HEK293 (cell line): ENCODE data around the gene CEACAM1.

ENCODE experiments used
- CTCF ChIA-PET: fragments of 350-600 bp; formaldehyde crosslinking; extraction: SDS; loops from one replicate; lab custom pipeline; 2021; ENCODE audit warnings: antibody characterized with exemption; lab: Yijun Ruan, JAX
- POLR2A ChIA-PET: fragments of 300-600 bp; formaldehyde crosslinking; extraction: SDS; loops from one replicate; lab custom pipeline; 2020; ENCODE audit warnings: antibody characterized with exemption, inconsistent platforms; lab: Yijun Ruan, JAX
- H3K27ac ChIP-seq: fragments of 200-500 bp; sonication (Bioruptor generic); 2 replicates; pipeline ENCODE4 v1.5.1; 2014; ENCODE audit warnings: low read depth, low read length, control low read depth, inconsistent platforms; ENCODE audit errors: extremely low read depth
- H3K36me3 ChIP-seq, 2 experiments: fragments of 200-500 bp in 1 of 2; sonication (Bioruptor generic) in 1 of 2; 1 replicate in 1 of 2; 2 replicates in 1 of 2; pipeline ENCODE4 v1.5.1; 2014 to 2017; ENCODE audit warnings: inconsistent platforms in 2 of 2, low read length in 2 of 2; ENCODE audit not compliant: control insufficient read depth in 2 of 2, insufficient read depth in 1 of 2
- H3K4me1 ChIP-seq: fragments of 200-500 bp; sonication (Bioruptor generic); 2 replicates; pipeline ENCODE4 v1.5.1; 2014; ENCODE audit warnings: mild to moderate bottlenecking, low read length, inconsistent platforms; ENCODE audit not compliant: control insufficient read depth, insufficient read depth
- H3K4me3 ChIP-seq: 2 replicates; pipeline ENCODE4 v1.5.1; 2011; ENCODE audit warnings: low read depth, mild to moderate bottlenecking, control low read depth, low read length, moderate library complexity
- H3K9me3 ChIP-seq: fragments of 200-500 bp; sonication (Bioruptor generic); 2 replicates; pipeline ENCODE4 v1.5.1; 2014; ENCODE audit warnings: low read depth, low read length, inconsistent platforms; ENCODE audit not compliant: control insufficient read depth, insufficient read depth
- KLF9 ChIP-seq: fragments of 450-650 bp; formaldehyde crosslinking; IDR thresholded peaks from 2 replicates; pipeline ENCODE4 v1.5.1; 2016; ENCODE audit warnings: missing biosample characterization, missing genetic modification characterization, low read depth
- SP7 ChIP-seq: fragments of 450-650 bp; formaldehyde crosslinking; IDR thresholded peaks from 2 replicates; pipeline ENCODE4 v1.5.1; 2016; ENCODE audit warnings: missing biosample characterization, missing genetic modification characterization
- YY2 ChIP-seq: fragments of 450-650 bp; formaldehyde crosslinking; IDR thresholded peaks from 2 replicates; pipeline ENCODE4 v1.5.1; 2016; ENCODE audit warnings: missing biosample characterization, missing genetic modification characterization
- ZNF121 ChIP-seq: fragments of 450-650 bp; formaldehyde crosslinking; IDR thresholded peaks from 2 replicates; pipeline ENCODE4 v1.5.1; 2016; ENCODE audit warnings: missing biosample characterization, missing genetic modification characterization
- ZNF146 ChIP-seq: fragments of 450-650 bp; formaldehyde crosslinking; IDR thresholded peaks from 2 replicates; pipeline ENCODE4 v1.5.1; 2016; ENCODE audit warnings: missing biosample characterization, missing genetic modification characterization
- ZNF155 ChIP-seq: fragments of 450-650 bp; formaldehyde crosslinking; IDR thresholded peaks from 2 replicates; pipeline ENCODE4 v1.5.1; 2016; ENCODE audit warnings: missing biosample characterization, missing genetic modification characterization
- ZNF175 ChIP-seq: fragments of 450-650 bp; formaldehyde crosslinking; IDR thresholded peaks from 2 replicates; pipeline ENCODE4 v1.5.1; 2016; ENCODE audit warnings: missing biosample characterization, missing genetic modification characterization
- ZNF184 ChIP-seq: fragments of 450-650 bp; IDR thresholded peaks from 2 replicates; pipeline ENCODE4 v1.5.1; 2018; ENCODE audit warnings: missing biosample characterization, mild to moderate bottlenecking, missing genetic modification characterization
- ZNF266 ChIP-seq: fragments of 450-650 bp; formaldehyde crosslinking; IDR thresholded peaks from 2 replicates; pipeline ENCODE4 v1.5.1; 2016; ENCODE audit warnings: missing biosample characterization, missing genetic modification characterization, low read depth
- ZNF544 ChIP-seq: fragments of 450-650 bp; formaldehyde crosslinking; IDR thresholded peaks from 2 replicates; pipeline ENCODE4 v1.5.0; 2017; ENCODE audit warnings: missing biosample characterization, missing genetic modification characterization
- ZNF776 ChIP-seq: fragments of 450-650 bp; formaldehyde crosslinking; IDR thresholded peaks from 2 replicates; pipeline ENCODE4 v1.5.0; 2017; ENCODE audit warnings: missing biosample characterization, missing genetic modification characterization, borderline replicate concordance
- ZNF777 ChIP-seq: fragments of 450-650 bp; formaldehyde crosslinking; IDR thresholded peaks from 2 replicates; pipeline ENCODE4 v1.5.1; 2017; ENCODE audit warnings: missing biosample characterization, missing genetic modification characterization, borderline replicate concordance
- ZNF830 ChIP-seq: fragments of 450-650 bp; IDR thresholded peaks from 2 replicates; pipeline ENCODE4 v1.5.0; 2018; ENCODE audit warnings: missing biosample characterization, missing genetic modification characterization, low read depth, mild to moderate bottlenecking, moderate library complexity
- TF ChIP-seq, protein P1 (sequence below): fragments of 450-650 bp; formaldehyde crosslinking; IDR thresholded peaks from 2 replicates; pipeline ENCODE4 v1.5.1; 2016; ENCODE audit warnings: missing biosample characterization, missing genetic modification characterization, low read depth
- TF ChIP-seq, protein P2 (sequence below): fragments of 450-650 bp; formaldehyde crosslinking; IDR thresholded peaks from 2 replicates; pipeline ENCODE4 v1.5.1; 2016; ENCODE audit warnings: missing biosample characterization, missing genetic modification characterization
- TF ChIP-seq, protein P3 (sequence below): fragments of 450-650 bp; formaldehyde crosslinking; IDR thresholded peaks from 2 replicates; pipeline ENCODE4 v1.5.1; 2016; ENCODE audit warnings: missing biosample characterization, missing genetic modification characterization

Gene CEACAM1

DNA sequence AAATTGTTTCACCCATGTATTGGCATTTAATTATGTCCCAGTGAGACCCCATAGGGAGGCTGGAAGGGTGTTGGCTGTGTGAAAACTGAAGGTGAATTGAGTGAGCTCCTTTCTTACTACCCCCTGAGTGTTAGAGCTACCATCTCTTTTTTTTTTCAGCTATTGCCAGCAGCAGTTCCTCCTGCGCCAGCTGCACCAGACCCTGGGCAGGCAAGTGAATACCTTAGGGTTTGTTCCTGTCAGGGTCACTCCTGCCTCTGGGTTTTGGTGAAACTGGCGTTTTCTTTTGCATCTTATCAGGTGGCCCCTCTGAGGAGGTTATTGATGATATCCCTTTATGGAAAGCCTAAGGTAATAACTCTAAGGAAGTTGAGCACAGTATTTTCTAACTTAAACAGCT, 40.9 kb upstream of the CEACAM1 start:
- POLR2A ChIA-PET, result no interaction called here
- no peaks in the 10 kb centered on the region for H3K4me1 ChIP-seq
- H3K9me3 ChIP-seq, result no peaks in the 10 kb centered on the region
- H3K27ac ChIP-seq, result no peak overlapping the region
- TF ChIP-seq ZNF175 (tag by site-specific recombination) (no peak), SP7 (no peak), ZNF121 (no peak), ZNF146 (tag by site-specific recombination) (no peak), KLF9 (no peak)
- H3K36me3 ChIP-seq, result no peaks in the 10 kb centered on the region
- CTCF ChIA-PET, result interaction anchor here (0.6 to 1.4 kb wide), 4 partner anchors 27 to 165 kb away, joined by 3 to 4 read pairs (median 3); no protein-coding TSS in a partner anchor
- H3K4me3 ChIP-seq, result no peak overlapping the region

DNA sequence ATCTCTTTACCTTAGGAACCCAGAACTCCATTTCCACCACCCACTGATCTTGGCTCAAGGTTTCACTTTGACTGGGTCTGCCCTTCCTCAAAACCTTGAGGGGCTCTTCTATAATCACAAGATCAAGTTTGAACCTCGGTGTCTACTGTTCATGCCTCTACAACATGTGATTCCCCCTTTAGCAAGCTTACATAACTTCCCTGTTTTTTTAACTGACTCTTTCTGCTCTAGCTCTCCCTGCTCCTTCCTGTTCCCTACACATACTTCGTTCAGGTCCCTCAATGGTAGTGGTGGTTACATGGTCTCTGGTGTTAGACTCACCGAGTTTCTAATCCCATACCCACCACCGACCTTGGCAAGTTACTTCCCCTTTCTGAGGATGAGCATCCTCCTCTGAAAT, 39.7 kb upstream of the CEACAM1 start:
- no peak overlapping the region for H3K4me3 ChIP-seq
- CTCF ChIA-PET, result interaction anchor here (0.7 to 7.3 kb wide), 9 partner anchors 13 to 862 kb away, joined by 3 to 80 read pairs (median 4); partner anchors contain the start of gene CEACAM8

DNA sequence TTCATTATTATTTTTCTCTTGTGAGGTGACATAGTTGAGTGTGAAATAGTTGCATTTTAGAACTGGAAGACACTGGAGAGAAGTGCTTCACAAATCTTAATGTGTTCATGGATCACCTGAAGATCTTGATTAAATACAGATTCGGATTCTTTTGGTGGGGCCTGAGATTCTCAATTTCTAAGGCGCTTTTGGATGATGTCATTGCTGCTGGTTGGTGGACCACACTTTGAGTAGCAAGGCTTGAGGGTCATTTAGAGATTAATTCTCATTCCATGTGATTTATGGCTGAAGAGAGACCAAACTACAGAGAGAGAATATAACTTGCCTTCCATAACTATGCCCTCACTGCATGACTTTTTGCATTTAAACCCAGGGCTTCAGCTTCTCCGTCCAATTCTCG, 39.3 kb upstream of the CEACAM1 start:
- ChIA-PET POLR2A (no interaction called here), CTCF (interaction anchor here (0.7 to 7.3 kb wide), 27 partner anchors 9 to 861 kb away, joined by 3 to 80 read pairs (median 4); partner anchors contain the start of gene CEACAM8)
- H3K36me3 ChIP-seq, result no peaks in the 10 kb centered on the region
- no peaks in the 10 kb centered on the region for H3K4me1 ChIP-seq
- TF ChIP-seq ZNF777 (tag by site-specific recombination) (no peak), ZNF266 (tag by site-specific recombination) (no peak), ZNF830 (tag by site-specific recombination) (no peak), YY2 (tag by site-specific recombination) (no peak), ZNF184 (tag by site-specific recombination) (no peak), ZNF155 (tag by site-specific recombination) (no peak)
- TF ChIP-seq, protein P1, sequence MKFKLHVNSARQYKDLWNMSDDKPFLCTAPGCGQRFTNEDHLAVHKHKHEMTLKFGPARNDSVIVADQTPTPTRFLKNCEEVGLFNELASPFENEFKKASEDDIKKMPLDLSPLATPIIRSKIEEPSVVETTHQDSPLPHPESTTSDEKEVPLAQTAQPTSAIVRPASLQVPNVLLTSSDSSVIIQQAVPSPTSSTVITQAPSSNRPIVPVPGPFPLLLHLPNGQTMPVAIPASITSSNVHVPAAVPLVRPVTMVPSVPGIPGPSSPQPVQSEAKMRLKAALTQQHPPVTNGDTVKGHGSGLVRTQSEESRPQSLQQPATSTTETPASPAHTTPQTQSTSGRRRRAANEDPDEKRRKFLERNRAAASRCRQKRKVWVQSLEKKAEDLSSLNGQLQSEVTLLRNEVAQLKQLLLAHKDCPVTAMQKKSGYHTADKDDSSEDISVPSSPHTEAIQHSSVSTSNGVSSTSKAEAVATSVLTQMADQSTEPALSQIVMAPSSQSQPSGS, result peak; percentile 67
- H3K27ac ChIP-seq, result no peak overlapping the region
- no peaks in the 10 kb centered on the region for H3K9me3 ChIP-seq
- H3K4me3 ChIP-seq, result no peak overlapping the region

More for the DNA sequence above, 39.7 kb upstream of the CEACAM1 start:
- Histone ChIP-seq H3K36me3 (no peaks in the 10 kb centered on the region), H3K9me3 (no peaks in the 10 kb centered on the region), H3K4me1 (no peaks in the 10 kb centered on the region), H3K27ac (no peak overlapping the region)
- TF ChIP-seq ZNF544 (tag by site-specific recombination) (no peak), ZNF776 (tag by site-specific recombination) (no peak)
- TF ChIP-seq, protein P2, sequence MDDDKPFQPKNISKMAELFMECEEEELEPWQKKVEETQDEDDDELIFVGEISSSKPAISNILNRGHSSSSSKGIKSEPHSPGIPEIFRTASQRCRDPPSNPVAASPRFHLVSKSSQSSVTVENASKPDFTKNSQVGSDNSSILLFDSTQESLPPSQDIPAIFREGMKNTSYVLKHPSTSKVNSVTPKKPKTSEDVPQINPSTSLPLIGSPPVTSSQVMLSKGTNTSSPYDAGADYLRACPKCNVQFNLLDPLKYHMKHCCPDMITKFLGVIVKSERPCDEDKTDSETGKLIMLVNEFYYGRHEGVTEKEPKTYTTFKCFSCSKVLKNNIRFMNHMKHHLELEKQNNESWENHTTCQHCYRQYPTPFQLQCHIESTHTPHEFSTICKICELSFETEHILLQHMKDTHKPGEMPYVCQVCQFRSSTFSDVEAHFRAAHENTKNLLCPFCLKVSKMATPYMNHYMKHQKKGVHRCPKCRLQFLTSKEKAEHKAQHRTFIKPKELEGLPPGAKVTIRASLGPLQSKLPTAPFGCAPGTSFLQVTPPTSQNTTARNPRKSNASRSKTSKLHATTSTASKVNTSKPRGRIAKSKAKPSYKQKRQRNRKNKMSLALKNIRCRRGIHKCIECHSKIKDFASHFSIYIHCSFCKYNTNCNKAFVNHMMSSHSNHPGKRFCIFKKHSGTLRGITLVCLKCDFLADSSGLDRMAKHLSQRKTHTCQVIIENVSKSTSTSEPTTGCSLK (tag by site-specific recombination), result no peak
- TF ChIP-seq, protein P3, sequence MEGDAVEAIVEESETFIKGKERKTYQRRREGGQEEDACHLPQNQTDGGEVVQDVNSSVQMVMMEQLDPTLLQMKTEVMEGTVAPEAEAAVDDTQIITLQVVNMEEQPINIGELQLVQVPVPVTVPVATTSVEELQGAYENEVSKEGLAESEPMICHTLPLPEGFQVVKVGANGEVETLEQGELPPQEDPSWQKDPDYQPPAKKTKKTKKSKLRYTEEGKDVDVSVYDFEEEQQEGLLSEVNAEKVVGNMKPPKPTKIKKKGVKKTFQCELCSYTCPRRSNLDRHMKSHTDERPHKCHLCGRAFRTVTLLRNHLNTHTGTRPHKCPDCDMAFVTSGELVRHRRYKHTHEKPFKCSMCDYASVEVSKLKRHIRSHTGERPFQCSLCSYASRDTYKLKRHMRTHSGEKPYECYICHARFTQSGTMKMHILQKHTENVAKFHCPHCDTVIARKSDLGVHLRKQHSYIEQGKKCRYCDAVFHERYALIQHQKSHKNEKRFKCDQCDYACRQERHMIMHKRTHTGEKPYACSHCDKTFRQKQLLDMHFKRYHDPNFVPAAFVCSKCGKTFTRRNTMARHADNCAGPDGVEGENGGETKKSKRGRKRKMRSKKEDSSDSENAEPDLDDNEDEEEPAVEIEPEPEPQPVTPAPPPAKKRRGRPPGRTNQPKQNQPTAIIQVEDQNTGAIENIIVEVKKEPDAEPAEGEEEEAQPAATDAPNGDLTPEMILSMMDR (tag by site-specific recombination), result no peak
- POLR2A ChIA-PET, result no interaction called here
